HG03175 (cell line): ENCODE measurements around the gene LMF1.
"Not testable (repeated sequence)": the region's sequence is repeated elsewhere in the genome, so short reads cannot be mapped to it uniquely, and the experiment has no call there.

Source experiments
- ATAC-seq: cut with Tn5 transposase; IDR thresholded peaks from one replicate; pipeline ENCODE4 v1.9.1; 2021; ENCODE audit warnings: mild to moderate bottlenecking, moderate library complexity; ENCODE audit not compliant: unreplicated experiment

The LMF1 gene

GRCh38 chr16:898761-899682, 71.8 kb downstream of the LMF1 start:
- ATAC-seq: no peak

DNA sequence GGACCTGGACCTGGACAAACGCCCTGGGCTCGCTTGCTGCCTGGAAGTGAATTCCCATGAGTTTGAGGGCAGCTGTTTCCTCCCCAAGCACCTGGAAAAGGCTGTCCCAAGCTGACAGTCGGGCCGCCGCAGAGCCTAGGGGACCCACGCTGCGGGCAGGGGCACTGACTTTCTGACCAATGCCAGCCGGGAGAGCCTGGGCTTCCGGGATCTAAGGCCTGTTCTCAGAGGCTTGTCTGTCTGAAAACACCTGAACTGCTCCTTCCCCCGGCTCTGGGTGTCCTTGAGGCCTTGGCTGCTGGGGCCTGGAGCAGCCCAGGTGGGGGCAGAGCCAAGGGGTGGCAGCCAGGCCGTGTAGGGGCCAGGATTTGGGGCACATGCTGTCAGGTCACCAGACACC, 72.6 kb downstream of the LMF1 start:
- no peak for ATAC-seq

DNA sequence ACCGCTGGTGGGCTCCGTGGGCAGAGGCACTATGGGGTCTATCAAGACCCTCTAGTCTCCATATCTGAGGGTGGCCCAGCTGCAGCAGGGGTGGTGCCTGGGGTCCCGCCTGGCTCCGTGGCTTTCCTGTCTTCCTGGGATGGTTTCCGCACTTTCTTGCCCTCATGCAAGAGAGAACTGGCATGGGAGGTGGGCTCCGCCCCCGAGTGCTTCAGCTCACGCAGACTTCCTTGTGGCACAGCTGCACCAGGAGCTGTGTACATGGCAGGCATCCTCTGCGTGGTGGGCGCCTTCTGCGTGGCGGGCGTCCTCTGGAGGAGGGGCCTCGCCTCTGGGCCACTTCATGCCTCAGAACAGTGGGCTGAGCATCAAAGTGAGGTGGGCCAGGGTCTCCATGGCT, 73.1 kb downstream of the LMF1 start:
- no peak for ATAC-seq

- no peak for ATAC-seq
Measured at GRCh38 chr16:897200-897543, 73.6 kb downstream of the LMF1 start.

DNA sequence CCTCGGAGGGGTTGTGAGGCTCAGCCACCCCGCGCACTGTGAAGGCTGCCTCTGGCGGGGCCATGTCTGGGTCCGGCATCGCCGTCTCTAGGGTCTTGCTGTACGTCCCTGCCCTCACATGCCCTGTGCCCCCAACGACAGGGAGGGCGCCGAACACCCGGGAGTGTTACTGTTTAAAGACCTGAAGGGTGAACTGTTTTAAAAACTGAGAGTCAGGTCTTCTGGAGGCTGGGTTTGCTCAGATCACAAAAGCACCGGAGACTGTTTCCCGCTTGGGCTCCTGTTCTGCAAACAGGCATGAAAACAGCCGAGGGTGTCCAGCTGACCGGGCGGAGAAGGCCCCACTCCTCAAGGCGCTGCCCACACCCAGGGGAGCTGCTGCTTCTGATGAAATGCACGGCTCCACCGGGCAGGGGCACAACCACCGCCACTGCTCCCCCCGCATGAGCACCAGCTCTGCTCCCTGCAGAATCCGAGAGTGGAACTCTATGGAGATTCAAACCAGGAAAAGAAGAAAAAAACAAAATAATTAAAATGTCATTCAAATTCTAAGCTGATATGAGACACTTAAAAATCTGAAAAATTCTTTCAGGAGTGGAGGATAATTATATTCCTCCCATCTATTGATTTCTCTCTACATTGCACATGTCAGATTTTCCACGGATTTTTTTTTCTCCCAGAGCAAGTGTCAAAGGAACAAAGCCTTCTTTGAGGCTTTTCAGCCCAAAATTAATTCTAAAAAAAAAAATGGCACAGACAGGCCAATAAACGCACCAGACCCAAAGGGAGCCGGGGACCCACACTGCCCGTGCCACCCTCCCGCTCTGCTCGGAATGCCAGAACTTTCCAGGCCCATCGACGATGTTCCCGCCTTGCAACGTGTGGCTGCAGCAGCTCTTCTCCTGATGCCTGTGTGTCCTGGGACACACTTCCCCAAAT, 74.3 kb downstream of the LMF1 start:
- no peak for ATAC-seq

DNA sequence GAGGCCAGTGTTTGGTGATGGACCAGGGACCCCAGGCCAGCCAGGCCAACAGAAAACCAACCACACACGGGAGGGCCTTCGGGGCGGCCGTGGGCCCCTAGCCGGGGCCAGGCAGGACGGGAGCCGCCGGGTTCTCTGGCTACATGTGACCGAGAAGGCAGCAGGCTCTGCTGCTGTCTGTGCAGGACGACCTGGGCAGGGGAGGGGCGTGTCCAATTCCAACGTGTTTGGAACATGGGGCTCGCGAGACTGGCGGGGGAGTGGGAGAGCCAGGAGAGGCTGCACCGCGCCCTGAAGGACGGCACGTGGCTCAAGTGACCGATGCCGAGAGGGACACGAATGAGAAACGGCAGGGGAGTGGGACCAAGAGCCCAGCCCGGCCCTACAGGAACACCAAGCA, 75.4 kb downstream of the LMF1 start:
- ATAC-seq: no peak

DNA sequence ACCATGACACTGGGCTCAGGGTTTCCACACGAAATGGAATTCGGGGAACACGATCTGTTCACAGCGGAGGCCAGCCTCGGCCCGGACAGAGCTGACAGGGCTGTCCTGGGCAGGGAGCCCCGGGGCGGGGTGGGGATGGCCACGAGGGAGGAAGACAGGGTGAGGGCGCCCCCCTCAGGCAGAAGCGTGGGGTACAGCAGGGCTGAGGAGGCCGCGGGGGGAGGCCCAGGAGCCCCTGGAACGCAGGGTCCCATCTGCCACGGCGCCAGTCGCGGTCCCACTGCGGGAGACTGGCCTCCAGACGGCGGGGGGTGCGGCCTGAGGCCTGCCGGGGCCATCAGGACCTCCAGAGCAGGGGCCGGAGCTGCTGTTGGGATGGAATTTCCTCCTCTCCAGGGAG, 75.9 kb downstream of the LMF1 start:
- ATAC-seq: no peak

GRCh38 chr16:894136-894535, 76.6 kb downstream of the LMF1 start:
- no peak for ATAC-seq

GRCh38 chr16:893360-893759, 77.4 kb downstream of the LMF1 start:
- ATAC-seq: no peak

- ATAC-seq: no peak
Measured at GRCh38 chr16:892536-893255, 78.1 kb downstream of the LMF1 start.

DNA sequence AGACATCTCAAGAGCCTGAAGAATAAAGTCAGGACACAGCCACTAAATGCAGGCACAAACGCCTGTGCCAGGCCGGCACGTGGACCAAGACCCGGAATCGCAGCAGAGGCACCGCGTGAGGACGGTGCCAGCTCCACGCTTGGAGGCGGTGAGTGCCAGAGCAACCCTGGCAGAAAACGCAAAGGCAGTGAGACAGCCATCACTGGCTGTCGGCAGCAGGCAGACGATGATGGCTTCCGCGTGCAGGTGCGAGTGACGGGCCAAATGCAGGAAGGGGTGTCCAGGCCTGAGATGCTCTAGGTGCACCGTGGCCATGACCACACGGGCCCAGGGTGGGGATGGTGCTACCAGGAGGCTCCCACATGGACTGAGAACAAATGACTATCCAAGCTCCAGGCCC, 78.8 kb downstream of the LMF1 start:
- ATAC-seq: no peak

DNA sequence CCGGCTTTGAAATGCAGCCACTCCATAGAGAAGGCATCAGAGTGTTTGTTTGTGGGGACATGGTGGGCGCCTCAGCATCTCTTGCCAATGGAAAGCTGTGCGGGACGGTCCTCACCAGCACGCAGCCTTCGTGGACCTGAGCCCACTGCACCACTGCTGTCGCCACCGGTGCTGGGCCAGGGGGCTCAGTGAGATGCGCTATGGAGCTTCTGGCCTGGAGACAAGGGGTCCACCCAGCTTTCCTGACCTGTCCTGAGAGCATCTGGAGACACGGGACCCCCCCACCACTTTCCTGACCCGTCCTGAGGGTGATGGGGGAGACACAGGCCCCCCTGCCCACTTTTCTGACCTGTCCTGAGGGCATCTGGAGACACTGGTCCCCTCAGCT, 79.4 kb downstream of the LMF1 start:
- ATAC-seq: no peak

GRCh38 chr16:890716-891352, 80.0 kb downstream of the LMF1 start:
- no peak for ATAC-seq

- no peak for ATAC-seq
Measured at GRCh38 chr16:890217-890616, 80.6 kb downstream of the LMF1 start.

DNA sequence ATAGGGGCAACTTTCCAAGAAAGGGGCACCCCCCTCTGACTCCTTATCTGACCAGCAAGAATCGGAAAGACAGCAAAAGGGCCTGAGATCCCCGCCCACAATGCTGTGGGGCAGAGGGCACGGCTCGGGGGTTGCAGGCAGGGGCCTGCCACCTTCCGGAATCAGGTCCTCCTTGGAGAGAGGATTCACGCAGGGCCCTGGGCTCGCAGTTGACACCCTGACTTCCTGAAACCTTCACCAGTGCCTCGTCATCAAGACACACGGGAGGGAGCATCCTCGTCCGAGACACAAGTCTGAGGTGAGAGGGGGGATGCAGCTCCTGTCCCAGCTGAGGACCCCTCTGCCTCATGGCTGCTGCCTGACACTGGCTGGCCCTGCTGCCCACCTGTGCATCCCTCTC, 81.2 kb downstream of the LMF1 start:
- ATAC-seq: no peak

GRCh38 chr16:888901-889570, 81.7 kb downstream of the LMF1 start:
- no peak for ATAC-seq

DNA sequence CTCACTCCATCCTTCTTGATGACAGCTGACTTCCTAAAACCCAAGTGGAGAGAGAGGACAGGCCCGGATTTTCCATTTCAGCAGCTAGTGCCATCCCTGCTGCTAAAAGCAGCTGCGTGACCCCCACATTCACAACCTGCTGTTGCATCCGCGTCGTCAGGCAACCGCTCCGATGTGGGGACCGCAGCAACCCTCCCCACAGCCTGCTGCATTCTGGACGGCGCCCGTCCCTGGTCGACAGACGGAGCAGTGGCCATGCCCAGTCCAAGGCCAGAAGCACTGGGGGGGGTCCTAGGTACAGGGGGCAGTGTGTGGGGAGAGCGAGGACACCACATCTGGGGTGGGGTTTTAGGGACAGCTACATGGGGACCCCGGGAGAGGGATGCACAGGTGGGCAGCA, 82.3 kb downstream of the LMF1 start:
- ATAC-seq: not testable (repeated sequence)

- no peak for ATAC-seq
Measured at GRCh38 chr16:887846-888245, 82.9 kb downstream of the LMF1 start.

DNA sequence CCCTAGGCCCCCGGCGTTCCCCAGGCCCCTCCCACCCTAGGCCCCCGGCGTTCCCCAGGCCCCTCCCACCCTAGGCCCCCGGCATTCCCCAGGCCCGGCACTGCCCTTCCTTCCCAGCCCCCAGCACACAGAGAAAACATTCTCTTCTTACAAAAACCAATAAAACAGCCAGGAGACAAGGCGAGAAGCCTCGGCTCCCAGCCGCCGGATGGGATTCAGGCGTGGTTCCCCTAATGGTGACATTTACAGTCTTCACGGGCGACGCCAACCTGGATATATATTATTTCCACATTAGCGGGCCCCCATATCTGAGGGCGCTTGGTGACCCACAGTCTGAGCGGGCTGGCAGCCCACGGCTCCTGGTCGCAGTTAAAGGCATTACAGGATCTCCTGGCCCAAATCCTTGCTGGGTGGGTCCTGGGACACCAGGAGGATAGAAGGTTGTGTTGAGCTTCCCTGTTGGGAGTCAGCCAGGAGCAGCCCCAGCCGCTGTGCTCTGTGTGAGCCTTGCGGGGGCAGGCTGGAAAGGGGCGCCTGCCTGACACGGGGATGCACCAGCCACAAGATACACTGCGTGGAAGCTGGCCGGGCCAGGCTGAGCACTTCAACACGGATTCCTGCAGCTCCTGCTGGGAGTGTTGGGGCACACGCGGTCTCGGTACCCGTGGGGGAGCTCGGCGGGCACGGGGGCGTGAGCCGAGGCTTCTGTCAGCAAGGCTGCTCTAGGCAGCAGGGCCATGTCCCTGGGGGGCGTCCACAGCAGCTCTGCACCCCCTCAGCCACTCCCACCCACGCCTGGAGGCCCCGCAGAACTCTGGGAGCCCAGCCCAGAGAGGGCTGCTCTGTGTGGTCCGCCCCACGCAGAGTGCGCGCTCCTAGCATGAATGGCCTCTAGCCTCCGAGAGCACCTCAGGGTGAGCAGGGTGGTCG, 83.7 kb downstream of the LMF1 start:
- no peak for ATAC-seq
